H9 (cell line): Measurements from ENCODE around the gene F12. TPM values are rescaled to one million over a fixed set of nuclear protein-coding genes. Genes with fewer than 3 reads are reported as not detected.

Experiments
- DNase-seq: peaks from one replicate; pipeline ENCODE4 v3.0.0-alpha.2; 2017
- H2AFZ ChIP-seq: one replicate; pipeline ENCODE4 v1.6.1; 2013; ENCODE audit warnings: mild to moderate bottlenecking, low read length, control low read depth, moderate library complexity
- H2AK5ac ChIP-seq: 2 replicates; pipeline ENCODE4 v1.6.1; 2013; ENCODE audit warnings: low read length, control low read depth, mixed read lengths; ENCODE audit not compliant: insufficient read length
- H2BK120ac ChIP-seq: one replicate; pipeline ENCODE4 v1.6.1; 2013; ENCODE audit warnings: low read depth, mild to moderate bottlenecking, low read length, control low read depth, inconsistent platforms; ENCODE audit not compliant: poor library complexity, severe bottlenecking
- H2BK12ac ChIP-seq: 2 replicates; pipeline ENCODE4 v1.6.1; 2013; ENCODE audit warnings: low read length, control low read depth, mixed read lengths, low read depth; ENCODE audit not compliant: insufficient read length
- H2BK15ac ChIP-seq: 2 replicates; pipeline ENCODE4 v1.6.1; 2013; ENCODE audit warnings: low read depth, low read length, control low read depth
- H2BK20ac ChIP-seq: one replicate; pipeline ENCODE4 v1.6.1; 2013; ENCODE audit warnings: low read depth, mild to moderate bottlenecking, low read length, control low read depth, inconsistent platforms; ENCODE audit not compliant: poor library complexity, severe bottlenecking
- H2BK5ac ChIP-seq: 2 replicates; pipeline ENCODE4 v1.6.1; 2013; ENCODE audit warnings: low read length, control low read depth, mixed read lengths; ENCODE audit not compliant: insufficient read length
- H3K14ac ChIP-seq: 2 replicates; pipeline ENCODE4 v1.6.1; 2013; ENCODE audit warnings: low read length, control low read depth; ENCODE audit not compliant: insufficient read depth
- H3K18ac ChIP-seq: 2 replicates; pipeline ENCODE4 v1.6.1; 2013; ENCODE audit warnings: low read depth, mild to moderate bottlenecking, mixed read lengths, low read length, control low read depth; ENCODE audit not compliant: insufficient read length
- H3K23ac ChIP-seq: 2 replicates; pipeline ENCODE4 v1.6.1; 2013; ENCODE audit warnings: low read length, control low read depth, mixed read lengths, low read depth; ENCODE audit not compliant: insufficient read length
- H3K23me2 ChIP-seq: 2 replicates; pipeline ENCODE4 v1.6.1; 2013; ENCODE audit warnings: low read depth, mild to moderate bottlenecking, mixed read lengths, low read length, control low read depth; ENCODE audit not compliant: insufficient read length, poor library complexity, severe bottlenecking
- H3K27ac ChIP-seq: 2 replicates; pipeline ENCODE4 v1.5.1; 2013; ENCODE audit warnings: low read length, control low read depth, mixed read lengths, low read depth; ENCODE audit not compliant: insufficient read length
- H3K27me3 ChIP-seq: 2 replicates; pipeline ENCODE4 v1.6.1; 2013; ENCODE audit warnings: low read length, control low read depth, inconsistent platforms; ENCODE audit not compliant: insufficient read depth
- H3K4ac ChIP-seq: 2 replicates; pipeline ENCODE4 v1.6.1; 2013; ENCODE audit warnings: low read depth, mild to moderate bottlenecking, control low read depth, inconsistent platforms, low read length, moderate library complexity
- H3K4me1 ChIP-seq: 2 replicates; pipeline ENCODE4 v1.6.1; 2013; ENCODE audit warnings: low read length, control low read depth, inconsistent platforms; ENCODE audit not compliant: insufficient read depth
- H3K4me2 ChIP-seq: 2 replicates; pipeline ENCODE4 v1.6.1; 2013; ENCODE audit warnings: low read length, control low read depth, mixed read lengths; ENCODE audit not compliant: insufficient read length, insufficient read depth
- H3K56ac ChIP-seq: 2 replicates; pipeline ENCODE4 v1.6.1; 2013; ENCODE audit warnings: low read depth, mild to moderate bottlenecking, mixed read lengths, low read length, control low read depth; ENCODE audit not compliant: insufficient read length
- H3K79me1 ChIP-seq: 2 replicates; pipeline ENCODE4 v1.6.1; 2013; ENCODE audit warnings: low read depth, mild to moderate bottlenecking, moderate library complexity, low read length, control low read depth, inconsistent platforms; ENCODE audit not compliant: insufficient read depth, poor library complexity, severe bottlenecking
- H3K79me2 ChIP-seq: 2 replicates; pipeline ENCODE4 v1.6.1; 2013; ENCODE audit warnings: low read length, control low read depth, inconsistent platforms; ENCODE audit not compliant: insufficient read depth
- H3K9ac ChIP-seq: 2 replicates; pipeline ENCODE4 v1.6.1; 2013; ENCODE audit warnings: low read length, control low read depth, mixed read lengths; ENCODE audit not compliant: insufficient read length; ENCODE audit errors: extremely low read depth
- H3K9me3 ChIP-seq: one replicate; pipeline ENCODE4 v1.6.1; 2013; ENCODE audit warnings: low read depth, low read length, inconsistent platforms; ENCODE audit not compliant: control insufficient read depth
- H3T11ph ChIP-seq: one replicate; pipeline ENCODE4 v1.6.1; 2013; ENCODE audit warnings: mild to moderate bottlenecking, low read length, control low read depth, inconsistent platforms
- H4K20me1 ChIP-seq: one replicate; pipeline ENCODE4 v1.6.1; 2013; ENCODE audit not compliant: control insufficient read depth, insufficient read length, insufficient read depth
- H4K5ac ChIP-seq: 2 replicates; pipeline ENCODE4 v1.6.1; 2013; ENCODE audit warnings: low read depth, mild to moderate bottlenecking, mixed read lengths, low read length, control low read depth; ENCODE audit not compliant: insufficient read length
- H4K8ac ChIP-seq: replicated peaks from 2 replicates; pipeline ENCODE4 v1.6.1; 2013; ENCODE audit warnings: low read length, control low read depth, mixed read lengths, low read depth; ENCODE audit not compliant: insufficient read length
- H4K91ac ChIP-seq: 2 replicates; pipeline ENCODE4 v1.6.1; 2013; ENCODE audit warnings: low read depth, mild to moderate bottlenecking, moderate library complexity, mixed read lengths, low read length, control low read depth; ENCODE audit not compliant: insufficient read length
- H3K27ac Mint-ChIP-seq, 3 experiments: 2 replicates in 2 of 3; 3 replicates in 1 of 3; pipeline ENCODE4 v1.8.0; 2020 to 2021; ENCODE audit warnings: mixed read lengths in 3 of 3, mild to moderate bottlenecking in 1 of 3, moderate library complexity in 1 of 3
- H3K27me3 Mint-ChIP-seq: 2 replicates; pipeline ENCODE4 v1.8.0; 2021; ENCODE audit warnings: low read depth, mild to moderate bottlenecking, moderate library complexity, mixed read lengths
- H3K36me3 Mint-ChIP-seq, 3 experiments: 2 replicates in 2 of 3; 3 replicates in 1 of 3; pipeline ENCODE4 v1.8.0; 2020 to 2021; ENCODE audit warnings: low read depth in 3 of 3, mixed read lengths in 3 of 3; ENCODE audit not compliant: insufficient read depth in 1 of 3
- H3K4me1 Mint-ChIP-seq, 2 experiments: 2 replicates each; pipeline ENCODE4 v1.8.0; 2020; ENCODE audit warnings: mixed read lengths in 2 of 2
- H3K4me3 Mint-ChIP-seq, 2 experiments: 2 replicates in 1 of 2; 3 replicates in 1 of 2; pipeline ENCODE4 v1.8.0; 2020 to 2021; ENCODE audit warnings: mild to moderate bottlenecking in 2 of 2, mixed read lengths in 2 of 2, moderate library complexity in 1 of 2
- H3K9me3 Mint-ChIP-seq, 2 experiments: 2 replicates in 1 of 2; 3 replicates in 1 of 2; pipeline ENCODE4 v1.8.0; 2020; ENCODE audit warnings: mild to moderate bottlenecking in 2 of 2, mixed read lengths in 2 of 2, moderate library complexity in 1 of 2
- CTCF ChIP-seq: fragments of 200-600 bp; sonication (generic); conservative IDR thresholded peaks from 3 replicates; pipeline ENCODE4 v1.8.0; 2021; ENCODE audit warnings: antibody characterized with exemption, mild to moderate bottlenecking
- WGBS: extraction: QIAGEN DNeasy Blood & Tissue Kit; methylation state at CpG from one replicate; pipeline ENCODE4 v1.1.7; 2013; ENCODE audit warnings: missing lambda C conversion rate, low lambda C conversion rate, mixed read lengths; ENCODE audit not compliant: insufficient read length; ENCODE audit errors: extremely low coverage; 5-methylcytosine and 5-hydroxymethylcytosine counted together
- total RNA-seq: library from RNA; stranded (reverse); gene quantifications from 2 replicates; pipeline ENCODE4 v1.2.1, GENCODE V29; 2021

Gene F12
- total RNA-seq, 1 experiment from 2014 or later, result 3.5 TPM

- Histone ChIP-seq H3K4me1 (no peaks in the 10 kb centered on the region; the same call in 1 of the 2 replicates), H3K27me3 (no peaks in the 10 kb centered on the region), H3T11ph (peak overlapping the region; percentile 20), H2BK15ac (no peak overlapping the region), H3K23me2 (peaks cover 4% of the 10 kb centered on the region), H4K20me1 (no peaks in the 10 kb centered on the region), H3K4ac (no peak overlapping the region; the same call in 1 of the 2 replicates), H4K5ac (peak overlapping the region; percentile 27), H2BK120ac (peak overlapping the region; percentile 64), H4K91ac (no peak overlapping the region), H2AFZ (no peak overlapping the region), H3K56ac (no peak overlapping the region), H3K23ac (no peak overlapping the region), H3K79me2 (no peaks in the 10 kb centered on the region; the same call in 1 of the 2 replicates), H3K27ac (peak overlapping the region; percentile 66), H3K79me1 (no peaks in the 10 kb centered on the region), H3K9me3 (no peaks in the 10 kb centered on the region), H3K18ac (peak overlapping the region; percentile 85), H4K8ac (no peak overlapping the region), H3K4me2 (peak overlapping the region; percentile 78), H2BK12ac (peak overlapping the region; percentile 21), H3K14ac (peak overlapping the region; percentile 95; the same call in 1 of the 2 replicates), H3K9ac (peak overlapping the region; percentile 42), H2BK5ac (no peak overlapping the region), H2AK5ac (peak overlapping the region; percentile 33), H2BK20ac (peak overlapping the region; percentile 86)
- Mint-ChIP-seq H3K27ac (peak overlapping the region in 2 of 3 experiments; percentile 98 to 99; a peak in 4 of 7 replicates), H3K4me3 (peak overlapping the region; percentile 81 to 89), H3K27me3 (peaks cover 5% of the 10 kb centered on the region; the same call in 1 of the 2 replicates), H3K4me1 (peaks cover 24 to 32% of the 10 kb centered on the region in 2 experiments), H3K36me3 (peaks cover 0 to 8% (median 6%) of the 10 kb centered on the region in 3 experiments; a peak in 4 of 7 replicates), H3K9me3 (no peaks in the 10 kb centered on the region)
- no peak for DNase-seq
- no peak for TF ChIP-seq CTCF
- WGBS, result no CpG with 5 or more reads among the region's 13 CpGs
Measured at GRCh38 chr5:177425196-177425800, 15.9 kb upstream of the F12 start.
